Measurements from ENCODE around the gene CYREN.
"Not testable (repeated sequence)": the region's sequence is repeated elsewhere in the genome, so short reads cannot be mapped to it uniquely, and the experiment has no call there.

CYREN gene

DNA sequence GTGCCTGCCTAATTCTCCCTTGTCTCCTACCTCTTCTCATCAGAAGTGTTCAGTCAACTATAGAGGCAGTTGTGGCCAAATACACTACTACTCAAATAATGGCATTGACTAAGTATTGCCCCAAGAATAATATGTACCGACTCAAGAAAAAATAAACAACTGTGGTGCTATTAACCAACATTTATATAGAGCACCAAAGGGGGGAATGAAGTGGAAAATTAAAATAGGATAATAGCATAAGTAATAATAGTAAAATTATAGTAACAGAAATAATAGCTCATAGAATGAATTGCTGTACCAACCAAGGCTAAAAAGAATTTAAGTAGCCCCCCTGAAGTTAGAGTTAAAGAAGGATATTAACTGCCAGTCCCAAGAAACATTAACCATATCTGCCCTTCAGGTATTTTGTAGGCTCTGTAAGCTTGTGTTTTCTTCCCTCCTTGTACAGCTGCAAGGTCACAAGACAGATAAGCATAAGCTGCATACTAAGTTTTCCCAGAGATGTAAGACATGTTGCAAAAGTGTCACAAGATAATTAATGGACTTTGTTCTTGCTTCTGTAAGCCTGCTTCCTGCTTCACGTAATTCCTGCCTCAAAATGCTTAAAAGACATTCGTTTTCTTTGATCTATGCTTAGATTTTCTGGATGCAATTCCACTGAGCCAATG lies 10.9 kb upstream of the CYREN start:
- no peak for DNase-seq (ENCODE audit: low read depth, low spot score)
- H3K4me3 ChIP-seq (ENCODE audit: low read length) = no peak overlapping the region

DNA sequence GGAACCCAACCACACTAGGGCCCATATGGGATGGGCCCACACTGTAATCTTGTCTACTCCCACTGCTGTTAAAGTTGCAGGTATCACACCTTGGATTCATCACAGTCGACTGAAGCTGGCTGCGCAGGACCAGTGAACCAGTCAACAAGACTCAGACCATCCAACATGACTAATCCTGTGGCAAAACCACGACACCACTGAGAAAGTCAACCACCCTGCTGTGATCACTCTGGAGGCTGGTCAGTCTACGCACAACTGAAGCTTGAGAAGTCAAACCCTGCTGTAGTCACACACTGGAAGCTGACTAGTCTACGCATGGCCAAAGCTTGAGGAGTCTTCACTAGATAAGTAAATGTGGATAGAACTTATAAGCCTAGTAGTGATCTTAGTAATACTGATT lies 9.6 kb upstream of the CYREN start:
- no peak overlapping the region for H3K4me3 ChIP-seq (ENCODE audit: low read length)
- no peak for DNase-seq (ENCODE audit: low read depth, low spot score)

DNA sequence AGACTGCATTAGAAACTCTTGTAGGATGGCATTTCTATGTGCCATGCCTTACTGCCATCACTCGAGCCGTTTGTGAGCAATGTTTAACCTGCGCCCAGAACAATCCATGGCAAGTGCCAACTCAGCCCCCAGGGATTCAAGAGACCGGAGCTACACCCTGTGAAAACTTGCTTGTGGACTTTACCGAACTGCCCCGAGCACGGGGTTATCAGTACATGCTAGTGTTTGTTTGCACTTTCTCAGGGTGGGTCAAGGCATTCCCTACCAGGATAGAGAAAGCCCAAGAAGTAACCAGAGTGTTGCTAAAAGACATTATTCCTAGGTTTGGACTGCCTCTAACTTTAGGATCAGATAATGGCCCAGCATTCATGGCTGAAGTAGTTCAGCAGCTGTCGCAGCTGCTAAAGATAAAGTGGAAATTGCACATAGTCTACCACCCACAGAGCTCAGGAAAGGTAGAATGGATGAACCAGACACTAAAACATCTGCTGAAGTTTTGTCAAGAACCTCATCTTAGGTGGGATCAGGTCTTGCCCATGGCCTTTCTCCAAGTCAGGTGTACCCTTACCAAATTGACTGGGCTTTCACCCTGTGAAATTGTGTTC lies 8.9 kb upstream of the CYREN start:
- H3K4me3 ChIP-seq (ENCODE audit: low read length) = no peak overlapping the region
- no peak for DNase-seq (ENCODE audit: low read depth, low spot score)

DNA sequence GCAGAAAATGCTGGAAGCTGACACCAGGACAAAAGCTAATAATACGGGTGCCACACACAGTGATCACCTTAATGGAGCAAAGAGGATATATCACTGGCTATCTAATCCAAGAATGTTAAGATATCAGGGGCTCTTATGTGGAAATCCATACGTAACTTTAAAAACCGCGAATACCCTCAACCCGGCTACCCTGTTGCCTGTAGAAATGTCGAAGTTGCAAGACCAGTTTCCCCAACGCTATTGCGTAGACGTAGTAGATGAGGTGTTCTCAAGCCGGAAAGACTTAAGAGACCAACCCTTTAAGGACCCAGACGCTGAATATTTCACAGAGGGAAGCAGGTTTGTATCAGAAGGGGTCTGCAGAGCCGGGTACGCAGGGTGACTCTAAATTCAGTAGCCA lies 7.9 kb upstream of the CYREN start:
- no peak overlapping the region for H3K4me3 ChIP-seq (ENCODE audit: low read length)
- DNase-seq (ENCODE audit: low read depth, low spot score) = no peak

DNA sequence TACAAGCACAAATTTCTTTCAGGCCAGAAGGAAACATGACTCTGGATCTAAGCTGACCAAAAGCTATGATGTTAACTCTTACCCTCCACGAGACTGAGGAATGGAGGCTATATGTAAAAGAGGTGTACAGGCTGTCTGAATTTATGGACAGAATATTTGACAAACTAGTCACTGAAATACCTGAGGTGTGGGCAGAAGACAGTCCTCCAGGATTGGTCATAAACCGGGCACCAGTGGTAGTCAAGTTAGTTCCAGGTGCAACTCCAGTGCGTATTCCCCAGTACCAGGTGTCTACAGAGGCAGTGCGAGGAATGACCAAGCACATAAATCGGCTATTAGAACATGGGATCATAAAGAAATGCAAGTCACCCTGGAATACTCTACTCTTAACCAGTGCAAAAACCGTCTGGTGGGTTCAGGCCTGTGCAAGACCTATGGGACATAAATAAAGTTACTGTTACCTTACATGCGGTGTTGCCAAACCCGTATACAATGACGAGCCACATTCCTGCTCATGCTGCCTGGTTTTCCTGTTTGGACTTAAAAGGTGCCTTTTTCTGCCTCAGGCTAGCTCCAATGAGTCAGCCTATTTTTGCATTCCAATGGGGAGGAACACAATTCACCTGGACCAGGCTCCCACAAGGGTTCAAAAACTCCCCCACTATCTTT lies 6.7 kb upstream of the CYREN start:
- H3K4me3 ChIP-seq (ENCODE audit: low read length) = no peak overlapping the region
- DNase-seq (ENCODE audit: low read depth, low spot score) = no peak

DNA sequence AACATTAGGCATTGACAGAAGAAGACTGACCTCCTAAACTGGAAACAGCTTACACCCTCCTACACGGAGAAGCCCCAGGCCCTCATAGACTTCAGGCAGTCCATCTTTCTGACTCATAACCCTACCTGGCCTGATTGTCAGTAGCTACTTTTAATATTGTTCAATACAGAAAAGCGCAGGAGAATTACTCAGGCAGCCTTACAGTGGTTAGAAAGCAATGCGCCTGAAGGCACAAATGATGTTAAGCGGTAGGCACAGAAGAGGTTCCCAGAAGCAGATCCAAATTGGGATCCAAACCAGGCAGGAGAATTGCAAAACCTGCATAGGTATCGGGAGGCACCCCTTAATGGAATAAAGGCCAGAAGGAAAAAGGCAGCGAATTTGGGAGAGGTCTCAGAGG lies 5.4 kb upstream of the CYREN start:
- no peak for DNase-seq (ENCODE audit: low read depth, low spot score)
- H3K4me3 ChIP-seq (ENCODE audit: low read length) = no peak overlapping the region

DNA sequence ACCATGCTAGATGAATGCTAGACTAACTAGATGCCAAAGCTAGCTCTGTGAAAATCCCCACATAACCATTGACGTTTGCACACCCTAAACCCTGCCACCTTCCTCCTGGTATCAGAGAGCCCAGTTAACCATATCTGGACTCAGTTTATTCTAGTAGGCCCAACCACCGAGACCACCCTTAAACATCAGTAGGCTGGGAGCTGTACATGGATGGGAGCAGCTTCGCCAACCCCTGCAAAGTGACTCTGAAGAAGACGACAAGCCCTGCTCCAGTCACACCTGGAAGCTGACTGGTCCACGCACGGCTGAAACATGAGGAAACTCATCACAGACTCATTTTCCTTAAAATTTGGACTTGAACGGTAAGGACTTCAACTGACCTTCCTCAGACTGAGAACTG lies 4.4 kb upstream of the CYREN start:
- no peak overlapping the region for H3K4me3 ChIP-seq (ENCODE audit: low read length)
- no peak for DNase-seq (ENCODE audit: low read depth, low spot score)

DNA sequence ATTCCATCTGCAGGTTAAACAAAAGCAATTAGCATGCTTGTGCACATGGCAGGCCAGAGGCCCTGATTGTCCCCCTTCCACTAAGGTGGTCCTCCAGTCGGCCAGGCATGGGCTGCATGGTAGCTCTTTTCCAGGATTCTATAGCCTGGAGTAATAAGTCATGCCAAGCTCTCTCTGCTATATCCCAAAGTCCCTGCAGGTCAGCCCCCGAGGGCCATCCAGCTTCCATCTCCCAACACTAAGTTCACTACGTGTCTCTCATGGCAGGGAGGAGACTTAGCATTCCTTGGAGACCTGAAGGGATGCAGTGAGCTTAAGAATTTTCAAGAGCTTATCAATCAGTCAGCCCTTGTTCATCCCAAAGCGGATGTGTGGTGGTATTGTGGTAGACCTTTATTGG lies 3.4 kb upstream of the CYREN start:
- not testable (repeated sequence) for H3K4me3 ChIP-seq (ENCODE audit: low read length); DNase-seq (ENCODE audit: low read depth, low spot score)

DNA sequence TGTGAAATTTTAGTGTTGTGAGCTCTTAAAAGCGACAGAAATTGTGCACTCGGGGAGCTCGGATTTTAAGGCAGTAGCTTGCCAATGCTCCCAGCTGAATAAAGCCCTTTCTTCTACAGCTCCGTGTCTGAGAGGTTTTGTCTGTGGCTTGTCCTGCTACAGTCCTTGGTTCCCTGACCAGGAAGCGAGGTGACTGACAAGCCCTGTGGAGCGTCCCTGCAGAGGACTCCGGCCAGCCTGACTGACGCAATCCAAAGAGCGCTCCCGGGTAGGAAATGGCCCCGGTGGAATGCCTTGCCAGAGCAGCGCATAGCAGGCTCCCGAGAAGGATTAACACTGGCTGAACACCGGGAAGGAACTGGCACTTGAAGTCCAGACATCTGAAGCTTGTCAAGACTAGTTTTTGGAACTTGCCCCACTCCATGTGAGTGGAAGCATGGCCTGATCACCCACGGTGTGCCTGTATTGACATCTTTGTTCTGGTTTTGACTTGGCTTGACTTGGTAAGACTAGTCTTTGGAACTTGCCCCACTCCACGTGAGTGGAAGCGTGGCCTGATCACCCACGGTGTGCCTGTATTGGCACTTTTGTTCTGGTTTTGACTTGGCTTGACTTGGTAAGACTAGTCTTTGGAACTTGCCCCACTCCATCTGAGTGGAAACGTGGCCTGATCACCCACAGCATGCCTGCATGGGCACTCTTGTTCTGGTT lies 1.2 kb upstream of the CYREN start:
- not testable (repeated sequence) for H3K4me3 ChIP-seq (ENCODE audit: low read length); DNase-seq (ENCODE audit: low read depth, low spot score)

DNA sequence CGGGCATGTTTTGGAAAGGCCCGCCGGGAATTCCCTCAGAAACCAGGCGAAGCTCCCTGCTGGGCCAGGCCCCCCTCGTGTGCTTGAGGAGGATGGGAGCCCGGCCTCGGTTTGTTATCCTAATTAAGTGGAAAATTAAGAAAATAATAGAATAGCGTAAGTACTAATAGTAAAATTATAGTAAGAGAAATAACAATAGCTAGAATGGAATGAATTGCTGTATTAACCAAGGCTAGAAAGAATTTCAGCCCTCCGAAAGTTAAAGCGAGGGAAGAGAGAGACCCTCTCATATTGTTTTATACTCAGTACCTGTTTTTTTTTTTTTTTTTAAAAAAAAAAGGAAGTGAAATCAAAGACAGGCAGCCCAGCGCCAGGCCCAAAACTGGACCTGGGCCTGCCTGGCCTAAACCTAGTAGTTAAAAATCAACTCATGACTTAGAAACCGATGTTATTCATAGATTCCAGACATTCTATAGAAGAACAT lies 533 bp upstream of the CYREN start:
- H3K4me3 ChIP-seq (ENCODE audit: low read length) = peak overlapping the region; percentile 67
- not testable (repeated sequence) for DNase-seq (ENCODE audit: low read depth, low spot score)

DNA sequence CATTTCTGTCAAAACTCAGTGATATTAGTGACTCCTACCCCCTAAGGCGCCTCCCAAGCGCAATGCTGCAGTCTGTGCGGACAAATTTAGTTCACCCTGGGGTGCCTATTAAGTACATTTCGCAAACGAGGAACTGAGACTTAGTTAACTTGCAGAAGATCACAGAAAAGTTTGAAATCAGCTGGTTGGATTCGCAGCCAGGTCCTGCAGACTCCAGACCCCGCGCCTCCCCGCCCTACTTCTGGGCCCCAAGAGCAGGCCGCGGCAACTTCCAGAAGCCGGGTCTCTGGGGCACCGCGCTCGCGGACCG lies 588 bp downstream of the CYREN start:
- DNase-seq (ENCODE audit: low read depth, low spot score) = peak; percentile 14
- H3K4me3 ChIP-seq (ENCODE audit: low read length) = peak overlapping the region; percentile 67

DNA sequence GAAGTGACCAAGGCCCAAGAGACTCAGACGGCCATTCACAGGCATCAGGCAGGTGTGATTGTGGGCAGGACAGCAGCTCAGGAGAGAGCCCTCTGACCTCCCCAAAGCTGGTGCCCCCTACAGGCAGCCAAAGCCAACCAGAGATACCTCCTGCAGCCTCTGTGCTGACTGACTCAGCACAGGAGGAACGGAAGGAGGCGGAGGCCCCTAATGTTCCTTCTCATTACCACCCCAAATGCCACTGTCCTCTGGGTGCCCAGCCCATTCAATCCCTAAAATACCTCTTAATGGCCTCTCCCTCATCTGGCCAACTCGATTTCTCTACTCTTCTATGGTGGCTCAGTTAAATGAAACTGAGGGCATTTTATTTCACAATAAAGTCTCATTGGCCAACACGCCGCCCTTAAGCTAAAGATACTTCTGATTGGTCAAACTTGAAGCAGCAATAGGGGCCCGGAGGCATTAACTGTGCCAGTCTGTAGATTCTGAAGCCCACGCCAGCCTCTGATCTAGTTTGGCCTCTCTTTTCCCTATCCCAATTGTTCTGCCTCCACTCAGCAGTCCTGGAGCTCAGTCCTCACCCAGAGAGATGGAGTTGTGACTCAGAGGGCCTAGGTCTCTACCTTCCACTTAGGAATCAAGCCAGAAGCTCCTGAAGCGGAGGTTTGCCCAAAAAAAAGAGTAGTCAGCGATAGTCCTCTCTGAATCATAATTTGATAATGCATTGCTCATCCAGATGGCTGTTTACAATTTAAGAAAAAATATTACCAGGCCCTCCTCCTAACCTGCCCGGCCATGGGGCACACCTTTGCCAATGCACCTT lies 1.2 kb downstream of the CYREN start:
- DNase-seq (ENCODE audit: low read depth, low spot score) = peak; percentile 44
- peak overlapping the region; percentile 67 for H3K4me3 ChIP-seq (ENCODE audit: low read length)

DNA sequence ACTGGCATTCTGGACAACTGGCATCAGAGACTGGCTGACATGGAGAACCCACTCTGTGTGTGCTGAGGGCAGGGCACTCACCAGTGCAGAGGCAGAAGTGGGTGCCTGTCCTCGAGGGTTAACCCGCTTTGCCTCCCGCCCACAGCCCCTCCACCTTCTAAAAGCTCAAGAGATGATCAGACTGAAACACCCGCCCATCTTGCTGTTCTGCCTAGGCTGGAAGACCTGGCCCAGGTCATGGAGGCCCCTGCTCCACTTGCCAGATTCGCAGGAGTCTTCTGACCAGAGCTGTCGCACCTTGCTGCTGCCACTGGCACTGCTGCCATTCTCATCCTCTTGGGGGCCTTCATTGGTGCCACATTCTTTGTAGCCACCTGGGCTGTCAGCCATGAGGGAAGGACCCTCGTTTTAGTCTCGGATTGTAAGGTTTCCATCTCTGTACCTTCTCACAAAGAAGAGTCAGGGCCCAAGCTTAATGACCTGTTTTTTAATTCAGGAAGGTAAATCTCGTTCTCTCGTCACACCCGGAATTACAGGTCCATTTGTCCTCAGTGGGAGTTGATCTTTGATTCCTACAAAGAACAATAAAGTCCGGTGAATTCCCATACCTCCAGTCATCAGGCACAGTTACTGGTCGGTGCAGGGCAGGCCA lies 1.9 kb downstream of the CYREN start:
- no peak overlapping the region for H3K4me3 ChIP-seq (ENCODE audit: low read length)
- no peak for DNase-seq (ENCODE audit: low read depth, low spot score)

DNA sequence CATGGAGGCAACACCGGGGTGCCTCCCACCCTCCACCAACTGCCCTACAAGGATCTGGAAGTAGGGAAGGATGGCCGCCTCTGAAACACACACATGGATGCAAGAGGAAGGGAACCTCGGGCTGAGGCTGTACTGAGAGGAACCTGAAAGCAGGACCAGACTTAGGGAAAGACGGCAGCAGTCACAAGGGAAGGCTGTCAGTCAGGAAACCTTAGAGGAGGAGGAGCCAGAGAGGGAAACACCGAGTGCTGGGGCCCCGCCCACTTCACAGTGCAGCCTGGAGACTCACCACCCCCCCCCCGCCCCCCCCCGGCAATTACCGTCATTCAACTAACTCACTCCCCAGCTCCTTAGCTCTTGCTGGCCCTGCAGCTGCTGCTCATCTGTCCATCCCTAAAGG lies 2.5 kb downstream of the CYREN start:
- DNase-seq (ENCODE audit: low read depth, low spot score) = no peak
- H3K4me3 ChIP-seq (ENCODE audit: low read length) = no peak overlapping the region

DNA sequence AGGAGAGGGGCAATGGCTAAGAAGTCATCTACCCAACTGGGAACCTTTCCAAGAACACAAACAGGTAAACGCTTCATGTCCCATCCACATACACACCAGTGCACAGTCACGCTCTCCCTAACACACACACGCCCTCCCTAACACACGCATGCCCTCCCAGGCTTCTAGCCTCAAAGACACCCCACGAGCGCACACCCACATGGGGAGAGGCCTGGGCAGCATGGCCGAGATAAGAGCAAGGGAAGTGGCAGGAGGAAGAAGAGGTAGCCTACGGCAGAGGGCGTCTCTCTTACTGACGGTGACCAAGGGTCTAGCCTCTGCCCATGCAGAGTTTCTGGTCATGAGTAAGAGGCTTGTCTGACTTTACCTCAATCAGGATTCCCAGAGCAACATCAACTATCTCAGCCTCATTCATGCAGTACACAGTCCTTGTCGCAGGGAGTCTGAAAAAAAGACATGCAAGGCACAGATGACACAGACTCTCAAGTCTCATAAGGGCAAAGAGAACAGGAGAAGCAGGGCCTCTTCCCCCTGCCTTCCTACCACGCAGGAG lies 3.1 kb downstream of the CYREN start:
- no peak overlapping the region for H3K4me3 ChIP-seq (ENCODE audit: low read length)

DNA sequence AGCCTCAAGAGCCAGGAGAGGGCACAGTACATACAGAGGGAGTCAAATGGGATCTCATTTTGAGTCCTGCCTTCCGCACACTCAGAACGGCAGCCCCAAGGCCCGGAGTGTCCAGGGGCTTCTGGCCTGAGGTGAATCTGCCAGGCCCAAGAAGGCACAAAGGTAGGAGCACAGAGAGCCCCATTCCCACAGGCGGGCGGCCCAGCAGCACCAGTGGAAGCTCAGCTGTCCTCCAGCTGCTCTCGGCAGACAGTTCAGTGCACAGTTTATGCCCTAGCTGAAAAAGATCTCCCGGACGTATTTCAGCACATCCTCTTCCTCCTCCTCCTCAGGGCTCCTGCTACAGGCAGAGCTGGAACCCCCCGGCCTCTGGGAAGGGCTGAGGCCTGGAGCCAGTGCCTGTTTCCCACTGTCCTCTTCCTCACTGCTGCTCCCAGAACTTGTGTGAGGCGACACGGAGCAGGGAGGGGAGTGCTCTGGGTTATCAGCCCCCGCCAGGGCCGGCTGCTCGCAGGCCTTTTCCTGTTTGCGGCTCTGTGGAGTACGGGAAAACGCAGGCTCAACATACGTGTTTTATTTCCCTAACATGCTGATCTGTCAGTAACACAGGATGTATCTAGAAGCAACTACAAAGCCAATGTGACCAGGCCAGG lies 4.0 kb downstream of the CYREN start:
- H3K4me3 ChIP-seq (ENCODE audit: low read length) = no peak overlapping the region
- no peak for DNase-seq (ENCODE audit: low read depth, low spot score)

More for the DNA sequence above, 3.1 kb downstream of the CYREN start:
- DNase-seq (ENCODE audit: low read depth, low spot score) = no peak

DNA sequence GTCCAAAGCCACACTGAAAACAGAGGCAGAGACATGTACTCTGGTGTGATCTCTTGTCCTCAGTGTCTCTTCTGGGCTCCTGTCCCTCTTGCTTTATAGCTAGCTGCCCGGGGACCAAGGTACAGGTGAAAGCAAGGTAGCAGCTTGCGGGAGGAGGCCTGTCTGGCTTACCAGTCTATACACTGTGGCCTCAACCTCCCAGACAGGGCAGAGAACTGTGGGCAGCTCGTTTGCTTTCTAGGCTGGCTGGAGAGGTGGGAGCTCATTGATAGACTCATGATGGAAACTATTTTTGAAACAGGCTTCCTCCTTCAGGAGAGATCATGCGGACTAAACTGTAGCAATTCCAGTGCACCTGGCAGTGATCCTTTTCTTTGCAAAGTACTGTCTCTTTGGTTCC lies 4.6 kb downstream of the CYREN start:
- no peak overlapping the region for H3K4me3 ChIP-seq (ENCODE audit: low read length)
- DNase-seq (ENCODE audit: low read depth, low spot score) = no peak

Data from Jurkat, Clone E6-1 (cell line).